Astrocyte (in vitro differentiated cells and primary cell): ENCODE measurements around the gene ITGA3.

Experiments used
- CTCF ChIP-seq: IDR thresholded peaks from 2 replicates; pipeline ENCODE4 v1.5.1; 2011; ENCODE audit warnings: low read depth, mild to moderate bottlenecking, inconsistent platforms, low read length, moderate library complexity; ENCODE audit not compliant: insufficient read depth
- EZH2 ChIP-seq: IDR thresholded peaks from 2 replicates; pipeline ENCODE4 v1.6.1; 2012; ENCODE audit warnings: mild to moderate bottlenecking, low read length, inconsistent platforms; ENCODE audit not compliant: insufficient read depth

GRCh38 chr17:50033316-50033715 lies 22.6 kb upstream of the ITGA3 start:
- TF ChIP-seq CTCF (no peak), EZH2 (no peak)
